ENCODE results near the gene ECHDC3. TPM values are rescaled to one million over a fixed set of nuclear protein-coding genes. Genes with fewer than 3 reads are reported as not detected.

ECHDC3 gene
- total RNA-seq, 1 donor from 2014 or later = 1.2 TPM

DNA sequence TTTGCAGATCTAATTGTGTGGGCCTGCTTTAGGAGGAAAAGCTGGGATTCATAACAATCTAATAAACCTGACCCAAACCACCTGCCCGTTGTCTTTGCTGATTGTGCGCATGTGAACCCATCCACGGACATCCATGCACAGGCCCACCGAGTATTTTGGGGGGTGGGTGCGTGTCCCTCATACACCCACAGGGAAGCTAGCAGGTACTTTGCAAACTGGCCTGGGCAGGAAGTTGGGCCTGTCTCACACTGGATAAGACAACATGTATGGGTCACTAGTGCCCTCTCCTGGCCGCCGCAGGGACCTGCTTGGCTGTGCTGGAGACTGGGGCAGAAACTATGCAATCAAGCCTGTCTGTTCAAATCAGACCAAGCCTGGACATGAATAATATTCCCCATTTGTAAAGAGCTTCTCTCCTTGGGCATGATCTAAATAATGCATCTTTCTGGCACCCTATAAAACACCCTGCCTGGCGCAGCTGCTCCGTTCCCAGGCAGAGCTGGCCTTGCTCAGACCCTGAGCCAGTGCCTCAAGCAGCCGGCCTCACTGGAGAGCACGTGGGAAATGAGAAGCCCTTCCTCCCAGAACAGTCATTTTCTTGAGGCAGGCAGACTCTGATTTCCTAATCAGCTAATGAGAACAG is 15.8 kb downstream of the ECHDC3 start:
- DNase-seq (ENCODE audit: extremely low spot score, unreplicated experiment) = peak; percentile 93
- no peak overlapping the region for H3K4me3 Mint-ChIP-seq (ENCODE audit: unreplicated experiment)
- peaks cover 13% of the 10 kb centered on the region for H3K4me1 Mint-ChIP-seq (ENCODE audit: unreplicated experiment)
- H3K9me3 Mint-ChIP-seq (ENCODE audit: unreplicated experiment) = no peaks in the 10 kb centered on the region
- H3K27ac Mint-ChIP-seq (ENCODE audit: unreplicated experiment) = peak overlapping the region; percentile 56
- no peaks in the 10 kb centered on the region for H3K27me3 Mint-ChIP-seq (ENCODE audit: unreplicated experiment)
- no peaks in the 10 kb centered on the region for H3K36me3 Mint-ChIP-seq (ENCODE audit: unreplicated experiment)
- TF ChIP-seq, protein P1, sequence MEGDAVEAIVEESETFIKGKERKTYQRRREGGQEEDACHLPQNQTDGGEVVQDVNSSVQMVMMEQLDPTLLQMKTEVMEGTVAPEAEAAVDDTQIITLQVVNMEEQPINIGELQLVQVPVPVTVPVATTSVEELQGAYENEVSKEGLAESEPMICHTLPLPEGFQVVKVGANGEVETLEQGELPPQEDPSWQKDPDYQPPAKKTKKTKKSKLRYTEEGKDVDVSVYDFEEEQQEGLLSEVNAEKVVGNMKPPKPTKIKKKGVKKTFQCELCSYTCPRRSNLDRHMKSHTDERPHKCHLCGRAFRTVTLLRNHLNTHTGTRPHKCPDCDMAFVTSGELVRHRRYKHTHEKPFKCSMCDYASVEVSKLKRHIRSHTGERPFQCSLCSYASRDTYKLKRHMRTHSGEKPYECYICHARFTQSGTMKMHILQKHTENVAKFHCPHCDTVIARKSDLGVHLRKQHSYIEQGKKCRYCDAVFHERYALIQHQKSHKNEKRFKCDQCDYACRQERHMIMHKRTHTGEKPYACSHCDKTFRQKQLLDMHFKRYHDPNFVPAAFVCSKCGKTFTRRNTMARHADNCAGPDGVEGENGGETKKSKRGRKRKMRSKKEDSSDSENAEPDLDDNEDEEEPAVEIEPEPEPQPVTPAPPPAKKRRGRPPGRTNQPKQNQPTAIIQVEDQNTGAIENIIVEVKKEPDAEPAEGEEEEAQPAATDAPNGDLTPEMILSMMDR (IDR thresholded peaks at IDR 0.05) = peak; percentile 95

DNA sequence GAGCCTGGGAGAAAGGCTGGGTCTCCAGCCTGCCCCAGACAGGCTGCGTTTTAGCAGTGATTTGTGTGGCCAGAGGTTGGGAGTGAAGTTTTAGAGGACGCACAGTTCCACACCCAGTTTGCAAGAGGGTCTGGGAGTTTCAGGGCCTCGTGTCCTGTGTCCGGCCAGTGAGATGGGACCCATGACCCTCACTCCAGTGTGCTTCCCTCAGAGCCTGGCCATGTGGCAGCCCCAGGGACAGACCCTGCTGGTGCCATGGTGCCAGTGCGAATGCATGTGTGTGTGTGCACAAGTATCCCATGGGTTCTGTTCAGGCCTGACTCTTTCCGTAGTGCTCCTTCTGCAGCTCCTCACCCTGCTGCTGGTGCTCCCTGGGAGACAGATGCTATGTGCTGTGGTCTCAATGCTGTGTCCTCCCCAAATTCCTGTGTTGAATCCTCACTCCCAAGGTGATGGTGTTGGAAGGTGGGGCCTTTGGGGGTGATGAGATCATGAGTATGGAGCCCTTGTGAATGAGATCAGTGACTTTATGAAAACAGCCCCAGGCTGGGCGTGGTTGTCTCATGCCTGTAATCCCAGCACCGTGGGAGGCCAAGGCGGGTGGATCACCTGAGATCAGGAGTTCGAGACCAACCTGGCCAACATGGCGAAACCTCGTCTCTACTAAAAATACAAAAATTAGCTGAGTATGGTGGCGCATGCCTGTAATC is 16.5 kb downstream of the ECHDC3 start:
- DNase-seq (ENCODE audit: extremely low spot score, unreplicated experiment) = no peak
- Mint-ChIP-seq H3K4me1 (ENCODE audit: unreplicated experiment) (peaks cover 13% of the 10 kb centered on the region), H3K9me3 (ENCODE audit: unreplicated experiment) (no peaks in the 10 kb centered on the region), H3K36me3 (ENCODE audit: unreplicated experiment) (no peaks in the 10 kb centered on the region), H3K27me3 (ENCODE audit: unreplicated experiment) (no peaks in the 10 kb centered on the region), H3K27ac (ENCODE audit: unreplicated experiment) (no peak overlapping the region), H3K4me3 (ENCODE audit: unreplicated experiment) (no peak overlapping the region)
- TF ChIP-seq, protein P1 (IDR thresholded peaks at IDR 0.05) = no peak

DNA sequence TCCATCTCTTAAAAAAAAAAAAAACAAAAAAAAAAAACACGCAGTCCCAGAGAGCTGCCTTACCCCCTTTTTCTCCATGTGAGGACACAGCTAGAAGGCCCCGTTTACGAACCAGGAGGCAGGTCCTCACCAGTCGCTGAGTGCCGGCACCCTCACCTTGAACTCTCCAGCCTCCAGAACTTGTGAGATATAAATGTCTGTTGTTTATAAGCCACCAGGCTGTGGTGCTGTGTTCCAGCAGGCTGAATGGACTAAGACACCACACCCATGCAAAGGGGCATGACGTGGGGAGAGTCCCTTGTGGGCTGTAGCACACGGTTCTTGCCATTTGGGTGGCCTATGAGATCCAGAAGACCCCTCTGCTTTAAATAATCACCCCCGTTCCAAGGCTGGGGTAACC is 17.2 kb downstream of the ECHDC3 start:
- no peaks in the 10 kb centered on the region for H3K9me3 Mint-ChIP-seq (ENCODE audit: unreplicated experiment)
- H3K4me3 Mint-ChIP-seq (ENCODE audit: unreplicated experiment) = no peak overlapping the region
- H3K36me3 Mint-ChIP-seq (ENCODE audit: unreplicated experiment) = no peaks in the 10 kb centered on the region
- H3K27me3 Mint-ChIP-seq (ENCODE audit: unreplicated experiment) = no peaks in the 10 kb centered on the region
- peaks cover 10% of the 10 kb centered on the region for H3K4me1 Mint-ChIP-seq (ENCODE audit: unreplicated experiment)
- TF ChIP-seq, protein P1 (IDR thresholded peaks at IDR 0.05) = no peak
- no peak overlapping the region for H3K27ac Mint-ChIP-seq (ENCODE audit: unreplicated experiment)
- no peak for DNase-seq (ENCODE audit: extremely low spot score, unreplicated experiment)

DNA sequence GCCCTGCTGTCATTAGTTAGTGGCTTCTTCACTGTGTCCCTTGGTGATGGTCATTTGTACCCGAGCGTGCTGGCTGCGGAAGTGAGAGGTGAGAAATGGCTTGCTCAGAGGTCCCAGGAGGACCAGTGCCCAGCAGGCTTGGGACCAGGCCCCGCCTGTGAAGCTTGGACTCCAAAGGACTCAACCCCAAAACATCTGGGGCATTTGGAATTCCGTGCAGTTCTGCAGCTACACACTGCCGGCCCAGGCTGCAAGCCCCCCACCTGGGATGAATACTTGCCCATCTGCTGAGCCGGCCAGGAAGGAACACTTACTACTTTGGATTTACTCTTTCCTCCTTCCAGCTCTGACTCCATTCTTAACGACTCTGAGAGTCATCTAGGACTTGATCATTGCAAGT is 18.0 kb downstream of the ECHDC3 start:
- Mint-ChIP-seq H3K27ac (ENCODE audit: unreplicated experiment) (no peak overlapping the region), H3K36me3 (ENCODE audit: unreplicated experiment) (no peaks in the 10 kb centered on the region), H3K9me3 (ENCODE audit: unreplicated experiment) (no peaks in the 10 kb centered on the region), H3K27me3 (ENCODE audit: unreplicated experiment) (no peaks in the 10 kb centered on the region), H3K4me3 (ENCODE audit: unreplicated experiment) (no peak overlapping the region), H3K4me1 (ENCODE audit: unreplicated experiment) (peaks cover 8% of the 10 kb centered on the region)
- TF ChIP-seq, protein P1 (IDR thresholded peaks at IDR 0.05) = no peak
- no peak for DNase-seq (ENCODE audit: extremely low spot score, unreplicated experiment)

DNA sequence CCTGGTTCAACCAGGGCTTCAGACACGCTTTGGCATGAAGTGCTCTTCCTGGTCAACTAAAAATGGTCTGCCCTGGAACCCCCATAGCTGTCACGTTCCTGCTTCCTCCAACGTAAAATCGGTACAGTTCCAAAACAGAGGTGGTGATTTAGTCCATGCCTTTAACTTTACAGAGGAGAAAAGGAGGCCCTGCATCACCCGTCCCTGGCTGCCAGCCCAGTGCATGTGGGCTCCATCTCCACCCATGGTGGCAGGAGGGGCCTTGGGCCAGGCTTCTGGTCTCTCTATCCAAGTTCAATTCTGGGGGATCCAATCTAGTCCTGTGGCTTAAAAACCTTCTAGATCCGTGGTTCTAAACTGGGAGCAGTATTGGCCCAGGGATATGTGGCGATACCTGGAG is 18.7 kb downstream of the ECHDC3 start:
- Mint-ChIP-seq H3K27me3 (ENCODE audit: unreplicated experiment) (peaks cover under 1% of the 10 kb centered on the region), H3K9me3 (ENCODE audit: unreplicated experiment) (no peaks in the 10 kb centered on the region), H3K4me1 (ENCODE audit: unreplicated experiment) (peaks cover 8% of the 10 kb centered on the region), H3K36me3 (ENCODE audit: unreplicated experiment) (no peaks in the 10 kb centered on the region), H3K27ac (ENCODE audit: unreplicated experiment) (no peak overlapping the region), H3K4me3 (ENCODE audit: unreplicated experiment) (no peak overlapping the region)
- no peak for DNase-seq (ENCODE audit: extremely low spot score, unreplicated experiment)
- TF ChIP-seq, protein P1 (IDR thresholded peaks at IDR 0.05) = no peak
